Measurements from ENCODE around the gene PSME3.
"Not testable (repeated sequence)": the region's sequence is repeated elsewhere in the genome, so short reads cannot be mapped to it uniquely, and the experiment has no call there.

PSME3 gene

DNA sequence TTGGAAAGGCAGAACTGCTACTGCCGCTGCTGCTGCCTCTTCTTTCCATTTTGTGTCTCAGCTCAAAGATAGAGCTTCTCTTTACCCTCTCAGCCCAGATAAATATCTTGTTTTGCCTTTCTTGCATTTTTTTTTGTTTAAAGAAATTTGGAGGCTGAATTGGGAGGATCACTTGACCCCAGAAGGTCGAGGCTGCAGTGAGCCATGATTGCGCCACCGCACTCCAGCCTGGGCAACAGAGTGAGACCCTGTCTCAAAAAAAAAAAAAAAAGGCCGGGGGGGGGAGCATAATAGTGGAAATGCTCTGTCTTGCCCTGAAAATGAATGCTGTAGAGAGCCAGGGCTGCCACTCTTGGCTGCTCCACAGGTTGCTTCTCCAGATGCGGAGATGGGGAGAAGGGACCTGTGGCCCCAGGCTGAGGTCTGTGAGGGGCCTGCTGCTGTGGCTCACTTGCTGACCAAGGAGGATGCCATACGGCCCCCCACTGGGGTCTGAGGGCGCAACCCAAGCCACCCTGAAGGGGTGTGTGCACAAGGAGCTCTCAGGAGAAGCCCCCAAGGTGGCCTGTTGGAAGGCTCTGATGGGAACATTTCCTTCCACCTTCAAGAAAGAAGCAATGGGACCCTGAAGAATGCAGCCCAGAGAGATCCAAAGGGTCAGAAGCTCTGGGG, 45.9 kb downstream of the PSME3 start:
- DNase-seq, result no peak

DNA sequence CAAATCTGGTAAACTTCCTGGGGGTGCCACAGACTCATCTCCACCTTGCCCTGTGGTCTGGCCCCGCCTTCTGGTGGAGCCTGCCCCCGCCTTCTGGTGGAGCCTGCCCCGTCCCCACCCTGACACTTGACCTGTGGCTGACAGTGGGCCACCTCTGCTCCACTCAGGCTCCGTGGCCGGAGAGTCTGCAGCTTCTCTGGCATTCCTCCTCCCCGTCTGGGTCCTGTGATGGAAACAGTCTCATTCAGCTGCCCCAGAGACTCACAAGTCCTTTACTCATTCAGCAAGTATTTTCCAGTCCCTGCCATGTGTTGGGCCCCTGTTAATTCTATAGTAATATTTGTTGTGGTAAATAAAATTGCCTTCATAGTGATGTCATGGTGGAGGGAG, 46.4 kb downstream of the PSME3 start:
- DNase-seq, result no peak

DNA sequence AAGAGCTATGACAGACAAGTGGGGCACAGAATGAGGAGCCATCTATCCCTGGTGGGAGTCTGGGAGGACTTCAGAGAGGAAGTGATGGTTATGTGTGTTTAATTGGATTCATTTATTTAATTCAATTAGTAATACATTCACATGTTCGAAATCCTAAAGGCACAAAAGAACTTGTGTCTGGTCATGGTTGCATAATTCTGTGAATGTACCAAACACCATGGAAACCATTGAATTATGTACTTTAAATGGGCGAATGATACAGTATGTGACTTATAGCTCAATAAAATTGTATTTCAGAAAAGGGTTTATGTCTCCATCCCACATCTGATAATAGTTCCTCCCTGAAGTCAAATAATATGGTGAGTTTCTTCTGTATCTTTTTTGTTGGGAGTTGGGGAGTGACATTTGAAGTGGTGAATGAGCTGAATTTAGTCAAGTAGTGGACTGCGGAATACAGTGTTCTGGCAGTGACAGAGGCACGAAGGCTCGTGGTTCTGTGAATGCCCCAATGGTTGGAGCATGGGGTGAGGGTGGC, 47.6 kb downstream of the PSME3 start:
- DNase-seq, result no peak

DNA sequence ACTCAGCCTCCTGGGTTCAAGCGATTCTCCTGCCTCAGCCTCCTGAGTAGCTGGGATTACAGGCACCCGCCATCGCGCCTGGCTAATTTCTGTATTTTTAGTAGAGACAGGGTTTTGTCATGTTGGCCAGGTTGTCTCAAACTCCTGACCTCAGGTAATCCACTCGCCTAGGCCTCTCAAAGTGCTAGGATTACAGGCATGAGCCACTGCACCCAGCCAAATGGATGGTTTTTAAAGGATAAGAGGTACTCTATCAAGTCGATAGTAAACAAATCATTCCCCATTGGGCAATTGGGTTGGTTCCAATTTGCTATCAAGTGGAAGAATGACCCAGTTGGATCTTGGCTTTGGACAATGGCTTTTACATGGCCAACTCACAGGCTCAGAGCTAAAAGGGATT, 48.5 kb downstream of the PSME3 start:
- DNase-seq, result not testable (repeated sequence)

DNA sequence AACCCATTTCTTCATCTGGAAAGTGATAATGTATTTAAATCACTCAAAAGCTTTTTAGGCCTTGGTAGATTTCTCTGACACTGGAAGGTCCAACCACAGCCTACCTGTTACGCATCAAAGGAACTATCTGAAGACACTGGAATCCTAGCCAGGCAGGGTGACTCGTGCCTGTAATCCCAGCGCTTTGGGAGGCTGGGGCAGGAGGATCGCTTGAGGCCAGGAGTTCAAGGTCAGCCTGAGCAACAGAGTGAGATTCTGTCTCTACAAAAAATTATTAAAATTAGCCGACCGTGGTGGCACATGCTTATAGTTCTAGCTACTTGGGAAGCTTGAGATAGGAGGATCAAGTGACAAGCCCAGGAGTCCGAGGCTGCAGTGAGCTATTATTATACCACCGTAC, 49.0 kb downstream of the PSME3 start:
- no peak for DNase-seq

DNA sequence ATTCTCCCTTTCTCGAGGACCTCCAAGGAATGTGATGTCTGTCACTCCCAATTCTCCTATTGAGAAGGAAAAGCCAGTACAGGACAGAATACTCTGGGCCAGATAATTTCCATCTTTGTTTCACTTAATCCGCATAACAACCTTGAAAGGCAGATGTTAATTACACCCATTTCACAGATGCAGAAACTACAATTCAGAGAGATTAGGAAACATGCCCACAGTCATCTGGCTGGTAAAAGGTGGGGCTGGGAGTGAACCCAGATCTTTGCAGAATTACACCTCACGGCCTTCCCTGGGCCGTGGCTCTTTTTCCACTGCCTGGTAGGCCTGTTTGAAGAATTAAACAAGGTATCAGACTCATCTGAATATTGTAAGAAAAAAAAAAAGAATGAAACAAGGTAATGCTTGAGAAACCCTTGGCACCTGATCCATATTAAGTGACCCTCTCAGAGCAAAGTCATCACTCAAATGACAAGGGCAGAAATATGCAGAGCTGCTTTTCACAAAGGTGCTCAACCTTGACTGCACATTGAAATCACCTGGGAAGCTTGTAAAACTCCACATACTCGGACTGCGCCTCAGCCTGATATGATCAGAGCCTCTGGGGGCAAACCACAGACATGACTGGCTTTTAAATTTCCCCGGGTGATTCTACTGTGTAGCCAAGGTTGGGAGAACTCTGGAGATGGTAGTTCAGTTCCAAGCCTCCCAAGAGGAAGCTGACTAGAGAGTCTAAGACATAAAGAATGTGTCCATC, 50.8 kb downstream of the PSME3 start:
- DNase-seq, result no peak

DNA sequence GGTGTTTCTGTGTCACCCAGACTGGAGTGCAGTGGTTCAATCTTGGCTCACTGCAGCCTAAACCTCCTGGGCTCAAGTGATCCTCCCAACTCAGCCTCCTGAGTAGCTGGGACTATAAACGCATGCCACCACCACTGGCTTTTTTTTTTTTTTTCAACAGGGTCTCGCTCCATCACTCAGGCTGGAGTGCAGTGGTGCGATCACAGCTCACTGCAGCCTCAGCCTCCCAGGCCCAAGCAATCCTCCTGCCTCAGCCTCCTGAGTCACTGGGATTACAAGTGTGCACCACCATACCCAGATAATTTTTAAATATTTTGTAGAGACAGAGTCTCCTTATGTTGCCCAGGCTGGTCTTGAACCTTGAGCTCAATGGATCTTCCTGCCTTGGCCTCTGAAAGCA, 52.6 kb downstream of the PSME3 start:
- DNase-seq, result not testable (repeated sequence)

DNA sequence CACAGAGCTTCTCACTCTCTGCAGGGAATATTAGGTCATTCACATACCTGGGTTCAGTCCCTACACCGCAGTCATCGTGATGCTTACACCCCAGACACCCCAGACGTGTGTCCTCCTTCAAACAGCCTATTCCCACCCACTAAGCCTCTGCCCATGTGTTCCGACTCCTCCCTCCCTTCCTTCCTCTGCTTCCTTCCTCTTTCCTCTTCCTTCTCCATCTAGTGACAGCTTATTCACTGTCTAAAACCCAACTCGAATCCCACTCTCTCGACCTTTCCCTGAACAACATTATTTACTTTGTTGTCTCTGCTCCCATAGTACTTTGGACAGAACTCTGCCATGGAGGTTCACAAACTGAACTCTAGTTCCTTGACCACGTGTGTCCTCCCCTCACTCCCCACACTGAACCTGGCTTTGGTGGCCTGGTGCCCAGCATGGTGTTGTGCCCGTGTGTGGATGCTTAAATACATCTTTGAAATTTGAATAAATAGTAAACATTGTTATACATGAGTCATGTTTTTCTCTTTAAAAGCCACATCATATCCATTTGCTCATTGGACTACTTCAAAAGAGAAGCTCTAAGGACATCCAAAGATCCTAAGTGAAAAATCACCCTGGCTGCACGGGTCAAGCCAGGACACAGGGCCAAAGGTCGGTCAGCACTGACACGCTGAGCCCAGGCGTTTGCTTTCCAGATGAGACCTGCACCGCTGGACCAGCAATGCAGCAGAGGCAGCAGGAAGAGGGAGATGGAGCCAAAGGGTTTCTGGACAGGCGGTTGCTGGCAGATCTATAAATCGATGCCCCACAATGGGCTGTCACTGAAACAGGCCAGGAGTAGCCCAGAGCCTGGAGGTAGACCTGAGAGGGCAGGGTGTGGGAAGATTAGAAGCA, 53.3 kb downstream of the PSME3 start:
- DNase-seq, result no peak

DNA sequence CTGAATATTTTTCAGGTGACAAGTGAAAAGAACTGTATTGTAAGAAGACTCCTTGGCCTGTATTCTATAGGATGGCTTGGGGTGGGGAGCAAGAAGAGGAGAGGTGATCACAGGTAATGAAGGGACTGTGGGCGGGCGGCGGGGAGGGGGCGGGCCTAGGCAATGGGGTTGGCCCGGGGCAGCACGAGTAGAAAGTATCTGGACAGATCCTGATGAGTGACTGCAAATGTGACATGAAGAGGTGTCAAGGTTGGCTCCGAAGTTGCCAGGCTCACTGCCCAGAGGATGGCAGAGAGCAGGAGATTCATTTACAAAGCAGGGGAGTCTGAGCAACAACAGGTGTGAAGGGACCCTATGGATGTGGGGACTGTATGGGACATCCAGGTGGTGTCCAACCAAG, 56.6 kb downstream of the PSME3 start:
- no peak for DNase-seq

DNA sequence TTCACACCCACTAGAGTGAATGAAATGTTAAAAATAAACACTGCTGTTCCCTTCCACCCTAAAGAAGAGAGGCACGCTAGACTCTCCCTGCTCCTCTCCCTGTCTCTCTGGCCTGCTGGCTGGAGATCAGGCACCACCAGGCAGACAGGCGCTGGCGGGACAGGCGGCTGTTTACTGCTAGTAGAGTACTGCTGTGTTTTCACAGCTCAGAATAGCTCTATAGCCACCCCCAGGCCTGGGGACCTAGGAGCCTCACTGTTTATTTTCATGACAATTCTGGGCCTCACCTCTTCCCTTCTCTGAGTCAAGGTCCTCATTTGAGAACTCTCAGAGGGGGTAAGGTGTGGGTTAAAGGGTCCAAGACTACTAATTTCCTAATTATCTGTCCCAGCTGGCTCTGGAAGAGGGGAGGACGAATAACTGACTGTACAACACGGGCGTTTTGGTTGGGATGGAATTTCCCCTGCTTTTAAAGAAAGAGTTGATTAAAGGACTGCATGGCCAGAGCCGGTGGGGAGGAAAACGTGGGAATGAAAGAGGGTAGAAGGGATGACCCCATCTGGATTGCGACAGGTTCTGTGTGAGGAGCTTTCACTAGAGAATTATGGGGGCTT, 58.4 kb downstream of the PSME3 start:
- DNase-seq, result no peak

DNA sequence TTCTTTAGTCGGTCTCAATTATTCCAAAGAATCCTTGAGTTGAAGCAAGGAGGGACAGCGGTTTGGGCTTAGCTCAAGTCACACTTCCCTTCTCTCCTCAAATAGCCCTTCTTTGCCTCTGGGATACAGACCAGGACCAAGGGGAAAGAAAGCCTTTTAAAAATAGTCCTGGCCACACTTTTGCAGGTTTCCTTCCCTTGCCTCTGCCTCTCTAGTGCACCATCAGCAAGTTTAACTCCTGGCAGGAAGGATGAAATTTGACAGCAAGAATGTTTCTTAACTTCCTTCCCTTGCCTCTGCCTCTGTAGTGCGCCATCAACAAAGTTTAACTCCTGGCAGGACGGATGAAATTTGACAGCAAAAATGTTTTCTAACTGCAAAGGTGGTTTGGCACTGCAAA, 60.2 kb downstream of the PSME3 start:
- no peak for DNase-seq

Measured in 8988T (cell line).